IMR-90 (cell line): ENCODE measurements around the gene SLC50A1. TPM values are rescaled to one million over a fixed set of nuclear protein-coding genes. Genes with fewer than 3 reads are reported as not detected.
A peak's percentile ranks its signal among the peaks of the same experiment; 100 is the strongest.

Source experiments
- ATAC-seq: fragments of 200-7000 bp; cut with Tn5 transposase; 2 replicates; pipeline ENCODE4 v1.9.1; 2020; ENCODE audit warnings: low read depth, mild to moderate bottlenecking, moderate library complexity
- BruUV-seq: library from RNA; stranded (reverse); fragments of 400-500 nt; replicated peaks from 2 replicates; lab custom pipeline; 2021; lab: Mats Ljungman, UMichigan
- CTCF ChIA-PET: fragments of 300-600 bp; formaldehyde crosslinking; extraction: SDS; loops from one replicate; lab custom pipeline; 2021; ENCODE audit warnings: antibody characterized with exemption; lab: Yijun Ruan, JAX
- POLR2A ChIA-PET: fragments of 300-600 bp; sonication (Branson Sonifier 250); formaldehyde crosslinking; loops from one replicate; lab custom pipeline; 2022; ENCODE audit warnings: antibody characterized with exemption; ENCODE audit not compliant: unreplicated experiment; lab: Charles Lee
- DNase-seq: peaks from one replicate; pipeline ENCODE4 v3.0.0; 2013
- H2AFZ ChIP-seq: replicated peaks from 2 replicates; pipeline ENCODE3; 2013; ENCODE audit warnings: low read length, mild to moderate bottlenecking; ENCODE audit not compliant: poor library complexity
- H2AK5ac ChIP-seq: 2 replicates; pipeline ENCODE4 v1.6.1; 2013; ENCODE audit warnings: low read depth, low read length, inconsistent platforms
- H2AK9ac ChIP-seq: replicated peaks from 2 replicates; pipeline ENCODE3; 2013; ENCODE audit warnings: mild to moderate bottlenecking, low read depth, low read length, moderate library complexity; ENCODE audit not compliant: poor library complexity
- H2BK120ac ChIP-seq: 2 replicates; pipeline ENCODE4 v1.6.1; 2013; ENCODE audit warnings: low read depth, low read length, inconsistent platforms
- H2BK15ac ChIP-seq: 3 replicates; pipeline ENCODE4 v1.6.1; 2013; ENCODE audit warnings: low read depth, low read length, inconsistent platforms
- H2BK20ac ChIP-seq: 2 replicates; pipeline ENCODE4 v1.6.1; 2013; ENCODE audit warnings: low read depth, mild to moderate bottlenecking, inconsistent platforms, low read length, moderate library complexity
- H2BK5ac ChIP-seq: 2 replicates; pipeline ENCODE4 v1.6.1; 2013; ENCODE audit warnings: mild to moderate bottlenecking, low read depth, low read length, inconsistent platforms; ENCODE audit not compliant: poor library complexity, severe bottlenecking
- H3K14ac ChIP-seq: replicated peaks from 2 replicates; pipeline ENCODE4 v1.6.1; 2013; ENCODE audit warnings: low read depth, low read length, inconsistent platforms
- H3K18ac ChIP-seq: 2 replicates; pipeline ENCODE4 v1.6.1; 2013; ENCODE audit warnings: low read depth, low read length, control low read depth
- H3K23ac ChIP-seq: 2 replicates; pipeline ENCODE4 v1.6.1; 2013; ENCODE audit warnings: low read depth, low read length, inconsistent platforms
- H3K27ac ChIP-seq: 2 replicates; pipeline ENCODE4 v1.5.1; 2013; ENCODE audit warnings: mild to moderate bottlenecking, control low read depth, low read length; ENCODE audit not compliant: insufficient read depth
- H3K27me3 ChIP-seq: 2 replicates; pipeline ENCODE4 v1.6.1; 2013; ENCODE audit warnings: low read length; ENCODE audit not compliant: control insufficient read depth, insufficient read depth
- H3K36me3 ChIP-seq: 2 replicates; pipeline ENCODE4 v1.6.1; 2013; ENCODE audit warnings: low read length, mixed read lengths; ENCODE audit not compliant: control insufficient read depth, insufficient read depth
- H3K4ac ChIP-seq: 2 replicates; pipeline ENCODE4 v1.6.1; 2013; ENCODE audit warnings: low read depth, low read length, inconsistent platforms
- H3K4me1 ChIP-seq: 2 replicates; pipeline ENCODE4 v1.6.1; 2013; ENCODE audit warnings: low read length, mixed read lengths; ENCODE audit not compliant: control insufficient read depth, insufficient read depth
- H3K4me2 ChIP-seq: 2 replicates; pipeline ENCODE4 v1.6.1; 2013; ENCODE audit warnings: low read depth, mild to moderate bottlenecking, control low read depth, low read length, moderate library complexity
- H3K4me3 ChIP-seq: 2 replicates; pipeline ENCODE4 v1.5.1; 2013; ENCODE audit warnings: low read depth, mild to moderate bottlenecking, control low read depth, low read length, moderate library complexity; ENCODE audit not compliant: insufficient read depth
- H3K56ac ChIP-seq: 2 replicates; pipeline ENCODE4 v1.6.1; 2013; ENCODE audit warnings: low read length, inconsistent platforms; ENCODE audit not compliant: insufficient read depth; ENCODE audit errors: extremely low read depth
- H3K79me1 ChIP-seq, 2 experiments: 2 replicates each; pipeline ENCODE4 v1.6.1; 2013; ENCODE audit warnings: low read length in 2 of 2, inconsistent platforms in 1 of 2, low read depth in 1 of 2
- H3K9ac ChIP-seq: 2 replicates; pipeline ENCODE4 v1.6.1; 2013; ENCODE audit warnings: low read depth, low read length, control low read depth
- H3K9me1 ChIP-seq: 2 replicates; pipeline ENCODE4 v1.6.1; 2013; ENCODE audit warnings: low read length, inconsistent platforms; ENCODE audit not compliant: insufficient read depth
- H3K9me3 ChIP-seq: 2 replicates; pipeline ENCODE4 v1.6.1; 2013; ENCODE audit warnings: low read length; ENCODE audit not compliant: control insufficient read depth, insufficient read depth
- H4K20me1 ChIP-seq: 2 replicates; pipeline ENCODE4 v1.6.1; 2013; ENCODE audit warnings: low read length, inconsistent platforms; ENCODE audit not compliant: insufficient read depth
- H4K5ac ChIP-seq: 2 replicates; pipeline ENCODE4 v1.6.1; 2013; ENCODE audit warnings: mild to moderate bottlenecking, low read depth, low read length, control low read depth
- H4K8ac ChIP-seq, 2 experiments: 2 replicates each; pipeline ENCODE4 v1.6.1; 2013; ENCODE audit warnings: low read depth in 2 of 2, low read length in 2 of 2, control low read depth in 1 of 2, inconsistent platforms in 1 of 2
- H4K91ac ChIP-seq: 2 replicates; pipeline ENCODE4 v1.6.1; 2013; ENCODE audit warnings: low read depth, low read length, inconsistent platforms; ENCODE audit not compliant: insufficient read depth
- BHLHE40 ChIP-seq: fragments of 150-350 bp; IDR thresholded peaks from 2 replicates; pipeline ENCODE4 v1.6.1; 2016; ENCODE audit warnings: mild to moderate bottlenecking, low read depth, low read length
- CEBPB ChIP-seq: IDR thresholded peaks from 2 replicates; pipeline ENCODE4 v1.6.1; 2012; ENCODE audit warnings: low read depth, low read length, improper control_type of control experiment
- CTCF ChIP-seq: conservative IDR thresholded peaks from 2 replicates; pipeline ENCODE4 v1.5.1; 2012; ENCODE audit warnings: mild to moderate bottlenecking, low read depth, low read length, improper control_type of control experiment
- ELK1 ChIP-seq: fragments of 150-350 bp; IDR thresholded peaks from 2 replicates; pipeline ENCODE4 v1.6.1; 2016; ENCODE audit warnings: low read depth, mild to moderate bottlenecking, low read length, moderate library complexity, borderline replicate concordance
- FOS ChIP-seq: fragments of 150-350 bp; IDR thresholded peaks from 2 replicates; pipeline ENCODE4 v1.6.1; 2016; ENCODE audit warnings: low read depth, low read length
- MAFK ChIP-seq: IDR thresholded peaks from 2 replicates; pipeline ENCODE4 v1.6.1; 2012; ENCODE audit warnings: low read depth, low read length, improper control_type of control experiment
- MAZ ChIP-seq: IDR thresholded peaks from 2 replicates; pipeline ENCODE4 v1.6.1; 2012; ENCODE audit warnings: low read depth, mild to moderate bottlenecking, low read length, improper control_type of control experiment, moderate library complexity, borderline replicate concordance
- RAD21 ChIP-seq: IDR thresholded peaks from 2 replicates; pipeline ENCODE4 v1.6.1; 2012; ENCODE audit warnings: low read length, improper control_type of control experiment
- RCOR1 ChIP-seq: IDR thresholded peaks from 2 replicates; pipeline ENCODE4 v1.6.1; 2012; ENCODE audit warnings: mild to moderate bottlenecking, low read length, improper control_type of control experiment; ENCODE audit not compliant: insufficient replicate concordance
- RFX5 ChIP-seq: IDR thresholded peaks from 2 replicates; pipeline ENCODE4 v1.8.0; 2012; ENCODE audit warnings: low read depth, mild to moderate bottlenecking, low read length, moderate library complexity
- SMC3 ChIP-seq: fragments of 150-350 bp; IDR thresholded peaks from 2 replicates; pipeline ENCODE4 v1.6.1; 2016; ENCODE audit warnings: low read depth, mild to moderate bottlenecking, antibody characterized with exemption, low read length, moderate library complexity
- USF2 ChIP-seq: fragments of 150-350 bp; IDR thresholded peaks from 2 replicates; pipeline ENCODE4 v1.6.1; 2017; ENCODE audit warnings: mild to moderate bottlenecking, antibody characterized with exemption, low read length, low read depth
- WGBS, 2 experiments: methylation state at CpG; one replicate each; pipeline versions ENCODE4 v1.1.5 to v1.1.7; 2013; ENCODE audit warnings: missing lambda C conversion rate in 2 of 2; ENCODE audit not compliant: insufficient read length in 1 of 2; ENCODE audit errors: extremely low coverage in 2 of 2; 5-methylcytosine and 5-hydroxymethylcytosine counted together
- dilution Hi-C: fragments of 300-500 bp; cut with HindIII; formaldehyde crosslinking; loops from one replicate; pipeline ENCODE4 v1.14.3; 2018; ENCODE audit warnings: low sequenced_read_pairs; ENCODE audit not compliant: unreplicated experiment
- in situ Hi-C: fragments of 300-500 bp; cut with MboI; formaldehyde crosslinking; loops from 3 replicates; pipeline ENCODE4 v1.14.3; 2019; ENCODE audit warnings: low sequenced_read_pairs, inconsistent platforms, mixed read lengths
- intact Hi-C: fragments of 100-400 bp; cut with micrococcal nuclease; formaldehyde crosslinking; loops from 2 replicates; pipeline ENCODE4 v1.10.0; 2022
- polyA plus RNA-seq, 3 experiments: library from polyadenylated mRNA; depleted of rRNA; stranded (reverse); fragments of >200 nt; gene quantifications; 2 replicates each; pipeline ENCODE4 v1.2.3, GENCODE V29; 2012; ENCODE audit warnings: low replicate concordance in 1 of 3
- total RNA-seq: library from RNA; depleted of rRNA; stranded (reverse); fragments of >200 nt; gene quantifications from 2 replicates; pipeline ENCODE4 v1.2.3, GENCODE V29; 2012

The SLC50A1 gene
- total and polyA plus RNA-seq, 2 of the 4 experiments (the other 2 are of a cell fraction): 20.6 to 20.8 TPM

GRCh38 chr1:155175281-155175926 is 39.8 kb downstream of the SLC50A1 start (continued):
- no peak for TF ChIP-seq RFX5

GRCh38 chr1:155175927-155176371 is 40.3 kb downstream of the SLC50A1 start:
- Histone ChIP-seq H3K27me3 (no peaks in the 10 kb centered on the region), H2BK15ac (no peak overlapping the region), H3K27ac (no peak overlapping the region), H2BK20ac (no peak overlapping the region), H3K9me3 (no peaks in the 10 kb centered on the region), H3K4me1 (peaks cover 3% of the 10 kb centered on the region), H4K5ac (no peak overlapping the region), H3K18ac (no peak overlapping the region), H3K79me1 (peaks cover 0 to 42% of the 10 kb centered on the region in 2 experiments; a peak in 3 of 4 replicates), H3K14ac (no peak overlapping the region), H2AK9ac (peak overlapping the region; percentile 7), H3K56ac (no peak overlapping the region), H4K8ac (no peak overlapping the region), H3K9me1 (peaks cover 2% of the 10 kb centered on the region; the same call in 1 of the 2 replicates), H3K9ac (no peak overlapping the region), H3K4ac (no peak overlapping the region), H3K36me3 (peaks cover 33% of the 10 kb centered on the region), H4K91ac (no peak overlapping the region), H3K4me3 (no peak overlapping the region), H2BK5ac (no peak overlapping the region), H2AK5ac (no peak overlapping the region), H2AFZ (no peak overlapping the region), H3K23ac (no peak overlapping the region), H4K20me1 (no peaks in the 10 kb centered on the region), H2BK120ac (no peak overlapping the region), H3K4me2 (no peak overlapping the region)
- dilution Hi-C loops (no loop called here), in situ Hi-C loops (no loop called here), intact Hi-C loops (loop anchor here (1.0 to 10.0 kb wide), 4 partner anchors 50 to 472 kb away; partner anchors contain the start of genes CKS1B and SHC1)
- POLR2A ChIA-PET: no interaction called here
- CTCF ChIA-PET: interaction anchor here (1.5 kb wide), 1 partner anchor 18 kb away, joined by 6 read pairs; no protein-coding TSS in a partner anchor
- ATAC-seq: no peak
- BruUV-seq: no TSS peak
- DNase-seq: no peak
- no CpG with 5 or more reads among the region's 9 CpGs for WGBS, 2 experiments
- TF ChIP-seq CTCF (no peak), BHLHE40 (no peak), MAZ (no peak), RCOR1 (no peak), RFX5 (no peak), USF2 (no peak), RAD21 (no peak), MAFK (no peak), FOS (no peak), SMC3 (no peak), CEBPB (no peak), ELK1 (no peak)
